HG03432 (cell line): Measurements from ENCODE around the gene FAM20C.

ENCODE experiments used
- ATAC-seq: cut with Tn5 transposase; IDR thresholded peaks from one replicate; pipeline ENCODE4 v1.9.1; 2021; ENCODE audit warnings: mild to moderate bottlenecking, moderate library complexity; ENCODE audit not compliant: unreplicated experiment

The FAM20C gene

GRCh38 chr7:158771-159170 is 33.6 kb upstream of the FAM20C start:
- no peak for ATAC-seq

- no peak for ATAC-seq
Observed at GRCh38 chr7:159370-160270, 32.8 kb upstream of the FAM20C start.

- no peak for ATAC-seq
Observed at GRCh38 chr7:160958-161725, 31.2 kb upstream of the FAM20C start.

- ATAC-seq = no peak
Observed at GRCh38 chr7:162632-163297, 29.6 kb upstream of the FAM20C start.

GRCh38 chr7:163298-163695 is 29.1 kb upstream of the FAM20C start:
- no peak for ATAC-seq

- ATAC-seq = no peak
Observed at GRCh38 chr7:163971-164881, 28.1 kb upstream of the FAM20C start.

- no peak for ATAC-seq
Observed at GRCh38 chr7:164882-165660, 27.3 kb upstream of the FAM20C start.

- ATAC-seq = no peak
Observed at GRCh38 chr7:165661-166337, 26.6 kb upstream of the FAM20C start.

GRCh38 chr7:166338-167060 is 25.9 kb upstream of the FAM20C start:
- ATAC-seq = no peak

GRCh38 chr7:167090-167855 is 25.1 kb upstream of the FAM20C start:
- ATAC-seq = no peak

- ATAC-seq = no peak
Observed at GRCh38 chr7:167976-168791, 24.2 kb upstream of the FAM20C start.

GRCh38 chr7:169276-170172 is 22.8 kb upstream of the FAM20C start:
- no peak for ATAC-seq

- ATAC-seq = no peak
Observed at GRCh38 chr7:170551-171363, 21.6 kb upstream of the FAM20C start.

- ATAC-seq = no peak
Observed at GRCh38 chr7:171364-171904, 20.9 kb upstream of the FAM20C start.
